ENCODE data around the gene OSBPL5. TPM values are rescaled to one million over a fixed set of nuclear protein-coding genes. Genes with fewer than 3 reads are reported as not detected.

The OSBPL5 gene
- polyA plus RNA-seq, 1 donor = 12.1 TPM

GRCh38 chr11:3163241-3163981 is 1.7 kb downstream of the OSBPL5 start:
- DNase-seq (ENCODE audit: low read depth) = no peak

GRCh38 chr11:3162410-3163240 is 2.5 kb downstream of the OSBPL5 start:
- DNase-seq (ENCODE audit: low read depth) = no peak

- DNase-seq (ENCODE audit: low read depth) = no peak
Observed at GRCh38 chr11:3161720-3162409, 3.2 kb downstream of the OSBPL5 start.

GRCh38 chr11:3161309-3161708 is 3.8 kb downstream of the OSBPL5 start:
- DNase-seq (ENCODE audit: low read depth) = no peak

GRCh38 chr11:3160252-3161031 is 4.7 kb downstream of the OSBPL5 start:
- DNase-seq (ENCODE audit: low read depth) = peak; percentile 73

- no peak for DNase-seq (ENCODE audit: low read depth)
Observed at GRCh38 chr11:3159296-3160190, 5.6 kb downstream of the OSBPL5 start.

GRCh38 chr11:3158821-3159220 is 6.3 kb downstream of the OSBPL5 start:
- no peak for DNase-seq (ENCODE audit: low read depth)

GRCh38 chr11:3158131-3158591 is 6.9 kb downstream of the OSBPL5 start:
- DNase-seq (ENCODE audit: low read depth) = no peak

- no peak for DNase-seq (ENCODE audit: low read depth)
Observed at GRCh38 chr11:3157381-3158130, 7.6 kb downstream of the OSBPL5 start.

GRCh38 chr11:3156661-3157311 is 8.3 kb downstream of the OSBPL5 start:
- no peak for DNase-seq (ENCODE audit: low read depth)

- no peak for DNase-seq (ENCODE audit: low read depth)
Observed at GRCh38 chr11:3156282-3156660, 8.8 kb downstream of the OSBPL5 start.

- DNase-seq (ENCODE audit: low read depth) = no peak
Observed at GRCh38 chr11:3155691-3156258, 9.3 kb downstream of the OSBPL5 start.

- DNase-seq (ENCODE audit: low read depth) = no peak
Observed at GRCh38 chr11:3155216-3155615, 9.9 kb downstream of the OSBPL5 start.

GRCh38 chr11:3154001-3154599 is 11.0 kb downstream of the OSBPL5 start:
- DNase-seq (ENCODE audit: low read depth) = no peak

GRCh38 chr11:3153291-3153861 is 11.7 kb downstream of the OSBPL5 start:
- no peak for DNase-seq (ENCODE audit: low read depth)

GRCh38 chr11:3152471-3153110 is 12.5 kb downstream of the OSBPL5 start:
- no peak for DNase-seq (ENCODE audit: low read depth)

- DNase-seq (ENCODE audit: low read depth) = no peak
Observed at GRCh38 chr11:3150726-3151125, 14.4 kb downstream of the OSBPL5 start.

- no peak for DNase-seq (ENCODE audit: low read depth)
Observed at GRCh38 chr11:3149852-3150188, 15.3 kb downstream of the OSBPL5 start.
